HL-60 (cell line): ENCODE measurements around the gene SLC7A1.

Experiments
- DNase-seq, 2 experiments: peaks; one replicate each; pipeline ENCODE4 v3.0.0-alpha.2; 2010 to 2020; ENCODE audit warnings: low read depth in 1 of 2, low spot score in 1 of 2
- H3K27ac ChIP-seq: fragments of 250-450 bp; sonication (Bioruptor Pico); replicated peaks from 2 replicates; pipeline ENCODE4 v1.5.1; 2020; ENCODE audit warnings: mild to moderate bottlenecking, moderate library complexity
- H3K27me3 ChIP-seq: fragments of 250-450 bp; sonication (Bioruptor Pico); 2 replicates; pipeline ENCODE4 v1.5.1; 2021; ENCODE audit warnings: mild to moderate bottlenecking, moderate library complexity; ENCODE audit not compliant: insufficient read depth, poor library complexity, severe bottlenecking
- H3K4me3 ChIP-seq: replicated peaks from 2 replicates; pipeline ENCODE4 v1.5.1; 2011; ENCODE audit warnings: mild to moderate bottlenecking, control low read depth, low read length; ENCODE audit not compliant: insufficient read depth
- CTCF ChIP-seq: IDR thresholded peaks from one replicate; pipeline ENCODE4 v1.5.1; 2011; ENCODE audit warnings: low read length, control low read depth, inconsistent platforms; ENCODE audit not compliant: insufficient read depth
- GABPA ChIP-seq: IDR thresholded peaks from 2 replicates; pipeline ENCODE4 v1.6.1; 2012; ENCODE audit warnings: low read depth
- POLR2AphosphoS5 ChIP-seq: IDR thresholded peaks from 2 replicates; pipeline ENCODE4 v1.6.1; 2012; ENCODE audit warnings: low read depth
- REST ChIP-seq: IDR thresholded peaks from 2 replicates; pipeline ENCODE4 v1.6.1; 2012; ENCODE audit warnings: low read depth; ENCODE audit not compliant: insufficient replicate concordance
- SPI1 ChIP-seq: IDR thresholded peaks from 2 replicates; pipeline ENCODE4 v1.6.1; 2012; ENCODE audit warnings: low read depth, mild to moderate bottlenecking, borderline replicate concordance

The SLC7A1 gene

GRCh38 chr13:29578300-29579085, 17.0 kb downstream of the SLC7A1 start:
- DNase-seq = no peak
- H3K4me3 ChIP-seq = no peak overlapping the region
- no peaks in the 10 kb centered on the region for H3K27me3 ChIP-seq
- TF ChIP-seq SPI1 (no peak), REST (no peak), CTCF (no peak), GABPA (no peak), POLR2AphosphoS5 (no peak)
- no peak overlapping the region for H3K27ac ChIP-seq

GRCh38 chr13:29577136-29578051, 18.1 kb downstream of the SLC7A1 start:
- TF ChIP-seq SPI1 = no peak
- no peak for TF ChIP-seq POLR2AphosphoS5
- TF ChIP-seq GABPA = no peak
- no peak for TF ChIP-seq CTCF
- no peak for TF ChIP-seq REST
- no peak overlapping the region for H3K4me3 ChIP-seq
- no peaks in the 10 kb centered on the region for H3K27me3 ChIP-seq
- no peak for DNase-seq
- no peak overlapping the region for H3K27ac ChIP-seq

GRCh38 chr13:29576581-29576980, 18.9 kb downstream of the SLC7A1 start:
- TF ChIP-seq GABPA (no peak), SPI1 (no peak), POLR2AphosphoS5 (no peak), CTCF (no peak), REST (no peak)
- no peak overlapping the region for H3K4me3 ChIP-seq
- no peaks in the 10 kb centered on the region for H3K27me3 ChIP-seq
- H3K27ac ChIP-seq = no peak overlapping the region
- no peak for DNase-seq
